ENCODE measurements around the gene MDM2.

GRCh38 chr12:68871396-68871795 lies 63.4 kb downstream of the MDM2 start:
- TF ChIP-seq CTCF (IDR thresholded peaks at IDR 0.05) (no peak), POLR2A (IDR thresholded peaks at IDR 0.05) (no peak)

Data from esophagus squamous epithelium (tissue), 4 donors.